Posterior cingulate gyrus (tissue), 11 donors: Measurements from ENCODE around the gene SLC4A3.
A peak's percentile ranks its signal among the peaks of the same experiment; 100 is the strongest.
"Not testable (repeated sequence)": the region's sequence is repeated elsewhere in the genome, so short reads cannot be mapped to it uniquely, and the experiment has no call there.

Experiments
- DNase-seq, 10 donors: peaks; one replicate each; pipeline versions ENCODE4 v3.0.0 to v3.0.0-alpha.2; 2020 to 2021; ENCODE audit warnings: mixed read lengths in 3 of 10
- intact Hi-C: fragments of 100-400 bp; cut with DNase I; formaldehyde crosslinking; loops from one replicate; pipeline ENCODE4 v1.15.1; 2023

The SLC4A3 gene

DNA sequence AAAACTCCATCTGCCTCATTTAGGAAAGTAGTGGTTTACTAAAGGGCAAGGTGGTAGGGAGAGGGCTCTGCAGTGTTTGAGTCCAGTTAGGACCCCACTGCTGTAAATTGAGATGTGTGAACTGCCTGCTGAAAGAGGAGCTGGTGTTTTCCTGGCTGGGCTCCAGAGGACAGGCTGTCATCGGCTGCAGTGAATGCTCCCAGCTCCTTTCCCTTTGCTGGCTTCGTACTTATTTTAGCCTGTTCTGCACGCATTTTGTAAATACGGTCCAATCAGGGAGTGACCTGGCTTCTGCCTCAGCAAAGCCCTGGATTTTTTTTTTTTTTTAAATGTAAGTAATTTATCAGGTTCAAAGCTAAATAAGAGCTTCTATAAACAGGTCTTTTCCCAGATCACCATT lies 37.5 kb downstream of the SLC4A3 start:
- DNase-seq = peak in 1 of 10 donors; percentile 38
- intact Hi-C loops = no loop called here

DNA sequence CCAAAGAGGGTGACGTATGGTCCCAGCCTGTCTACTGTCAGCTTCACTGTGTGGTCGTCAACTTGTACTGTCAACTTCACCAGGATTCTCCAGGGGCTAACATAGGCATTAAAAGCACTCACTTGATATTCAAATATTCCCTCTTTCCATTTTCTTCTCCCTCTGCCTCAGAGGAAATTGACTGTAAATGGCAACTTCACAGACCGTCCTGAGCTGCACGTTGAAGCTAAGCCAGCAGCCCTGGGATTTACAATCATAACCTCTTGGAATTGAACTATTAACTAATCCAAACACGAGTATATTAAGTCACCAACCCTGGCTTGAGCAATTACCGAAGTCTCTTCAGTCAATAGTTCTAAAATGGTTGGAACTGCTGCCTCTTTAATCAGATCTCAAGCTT lies 38.5 kb downstream of the SLC4A3 start:
- intact Hi-C loops = no loop called here
- no peak for DNase-seq

DNA sequence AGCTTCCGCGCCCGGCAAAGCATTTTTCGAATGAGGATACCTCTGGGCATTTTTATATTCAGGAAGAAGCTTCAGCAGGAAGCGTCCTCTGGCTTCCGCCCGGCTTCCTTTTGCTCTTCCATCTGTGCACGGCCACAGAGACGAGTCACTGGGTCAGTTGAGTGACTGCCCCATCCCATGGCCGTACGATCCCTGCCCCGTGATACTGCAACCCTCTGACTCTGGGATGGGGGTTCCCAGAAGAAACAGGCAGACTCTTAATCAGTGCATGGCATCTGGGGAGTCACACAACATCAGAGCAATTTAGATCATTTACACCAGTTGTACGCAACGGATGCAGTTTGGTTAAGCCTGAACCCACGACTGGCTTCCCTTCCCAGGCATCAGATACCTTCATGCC lies 40.9 kb downstream of the SLC4A3 start:
- intact Hi-C loops = no loop called here
- no peak for DNase-seq

DNA sequence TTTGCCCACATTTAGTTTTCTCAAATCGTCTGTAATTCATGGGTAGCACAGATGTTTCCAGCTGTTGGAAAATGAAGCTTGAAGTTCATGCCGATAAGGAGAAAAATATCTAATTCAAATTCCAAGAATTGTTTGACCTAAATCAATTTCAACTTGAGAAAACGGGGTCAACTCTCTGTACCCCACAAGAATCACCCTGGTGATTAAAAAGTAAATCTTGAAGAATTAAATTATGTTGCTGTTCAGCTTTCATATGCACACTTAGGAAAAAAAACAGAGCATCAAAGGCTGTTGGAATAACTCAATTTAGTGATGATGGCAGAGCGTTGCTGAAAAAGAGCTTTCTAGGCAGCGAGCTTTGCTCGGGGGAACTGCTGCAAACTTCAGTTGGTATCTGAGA lies 43.0 kb downstream of the SLC4A3 start:
- no peak for DNase-seq
- intact Hi-C loops = no loop called here

DNA sequence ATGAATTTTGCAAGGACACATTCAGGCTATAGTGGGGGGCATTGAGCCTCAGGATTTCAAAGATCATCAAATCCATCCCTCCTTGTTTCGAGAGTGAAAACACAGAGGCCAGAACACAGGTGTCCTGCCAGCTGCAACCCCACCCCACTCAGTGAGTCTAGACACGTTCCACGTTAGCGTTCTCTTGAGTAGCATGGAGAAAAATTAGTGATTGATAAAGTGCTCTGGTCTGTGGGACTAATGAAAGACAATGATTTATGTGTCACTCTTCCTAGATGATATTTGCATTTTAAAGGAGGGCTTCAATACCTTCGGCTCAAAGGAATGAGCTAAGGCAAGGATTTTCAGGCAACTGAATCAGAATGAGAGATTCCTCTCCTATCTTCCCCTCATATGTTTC lies 43.8 kb downstream of the SLC4A3 start:
- intact Hi-C loops = no loop called here
- DNase-seq = no peak

DNA sequence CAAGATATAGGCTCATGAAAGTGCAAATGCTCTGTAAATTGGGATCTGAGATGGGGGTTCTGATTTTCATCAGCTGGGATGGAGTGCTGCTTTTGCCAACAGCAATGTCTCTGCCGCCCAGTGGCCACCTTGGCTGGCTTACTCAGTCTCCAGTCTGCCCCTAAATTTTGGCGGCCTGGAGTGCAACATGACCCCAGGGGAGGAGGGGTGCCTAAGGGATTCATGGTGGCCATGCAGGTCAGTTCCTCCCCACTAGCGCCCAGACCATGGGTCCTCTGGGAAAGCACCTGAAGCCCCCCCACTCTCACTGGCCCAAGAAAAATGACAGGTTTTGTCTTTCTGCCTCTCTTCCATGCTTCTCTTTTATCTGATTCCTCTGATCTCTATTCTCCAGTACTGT lies 45.0 kb downstream of the SLC4A3 start:
- intact Hi-C loops = no loop called here
- DNase-seq = no peak

DNA sequence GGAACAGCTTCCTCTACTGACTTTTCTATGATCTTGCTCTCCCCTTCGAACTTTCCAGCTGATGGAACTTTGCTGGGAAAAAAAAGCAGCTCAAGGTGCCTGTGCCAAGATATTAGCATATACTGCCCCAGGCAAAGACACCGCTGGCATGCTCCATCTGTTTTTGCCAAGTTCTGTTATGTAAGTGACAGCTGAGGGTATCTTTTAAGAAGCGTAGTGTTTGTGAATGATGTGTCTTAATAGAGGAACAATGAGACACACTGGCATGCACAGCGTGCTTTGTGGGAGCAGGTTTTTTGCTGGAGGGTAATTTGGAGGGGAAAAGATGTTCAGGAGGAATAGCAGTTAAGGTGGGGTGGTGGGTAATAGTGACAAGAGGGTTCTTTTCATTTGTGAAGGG lies 47.8 kb downstream of the SLC4A3 start:
- intact Hi-C loops = no loop called here
- no peak for DNase-seq

DNA sequence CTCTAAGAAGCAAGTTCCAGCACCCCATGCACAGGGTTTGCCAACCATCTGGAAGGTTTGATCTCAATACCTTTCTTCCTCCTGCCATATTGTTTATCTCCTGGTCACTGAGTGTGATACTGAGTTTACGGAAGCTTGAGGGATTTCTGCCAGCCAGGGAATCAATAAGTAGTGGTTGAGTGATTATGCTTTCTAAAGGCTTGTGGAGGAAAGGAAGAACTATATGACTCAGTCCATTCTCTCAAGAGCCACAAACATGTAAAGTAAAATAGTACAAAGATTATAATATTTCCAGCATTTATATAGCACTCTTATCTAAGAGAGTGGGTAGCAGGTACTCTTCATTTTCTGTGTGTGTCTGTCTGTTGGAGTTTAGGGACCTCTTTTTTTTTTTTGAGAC lies 49.2 kb downstream of the SLC4A3 start:
- intact Hi-C loops = no loop called here
- DNase-seq = no peak

DNA sequence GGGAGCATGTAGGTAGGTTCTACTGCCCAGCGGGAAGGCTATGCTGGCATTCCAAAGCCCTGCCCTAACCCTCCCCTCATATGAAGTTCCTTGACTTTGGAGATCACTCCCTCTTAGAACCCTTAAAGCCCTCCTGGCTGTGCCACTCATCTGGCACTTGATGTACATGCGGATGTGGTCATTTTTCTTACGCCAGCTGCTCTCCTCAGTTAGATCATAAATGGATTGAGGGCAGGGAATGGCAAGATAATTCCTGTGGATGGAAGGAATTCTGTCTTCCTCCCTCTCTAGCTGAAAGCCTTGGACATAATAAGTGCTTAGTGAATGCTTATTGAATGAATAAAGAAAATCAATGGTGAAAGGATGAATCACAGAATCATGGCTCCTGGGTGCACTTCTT lies 51.6 kb downstream of the SLC4A3 start:
- intact Hi-C loops = no loop called here
- no peak for DNase-seq

DNA sequence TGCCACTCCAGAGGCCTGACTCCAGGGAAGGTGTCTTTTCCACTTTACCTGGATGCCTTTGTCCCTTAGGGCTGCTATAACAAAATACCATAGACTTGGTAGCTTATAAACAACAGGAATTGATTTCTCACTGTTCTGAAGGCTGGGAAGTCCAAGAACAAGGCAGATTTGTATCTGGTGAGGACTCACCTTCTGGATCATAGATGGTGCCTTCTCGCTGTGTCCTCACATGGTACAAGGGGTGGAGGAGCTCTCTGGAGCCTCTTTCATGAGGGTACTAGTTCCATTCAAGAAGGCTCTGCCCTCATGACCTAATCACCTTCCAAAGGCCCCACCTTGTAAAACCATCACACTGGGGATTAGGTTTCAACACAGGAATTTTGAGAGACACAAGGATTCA lies 52.1 kb downstream of the SLC4A3 start:
- intact Hi-C loops = no loop called here
- DNase-seq = no peak

DNA sequence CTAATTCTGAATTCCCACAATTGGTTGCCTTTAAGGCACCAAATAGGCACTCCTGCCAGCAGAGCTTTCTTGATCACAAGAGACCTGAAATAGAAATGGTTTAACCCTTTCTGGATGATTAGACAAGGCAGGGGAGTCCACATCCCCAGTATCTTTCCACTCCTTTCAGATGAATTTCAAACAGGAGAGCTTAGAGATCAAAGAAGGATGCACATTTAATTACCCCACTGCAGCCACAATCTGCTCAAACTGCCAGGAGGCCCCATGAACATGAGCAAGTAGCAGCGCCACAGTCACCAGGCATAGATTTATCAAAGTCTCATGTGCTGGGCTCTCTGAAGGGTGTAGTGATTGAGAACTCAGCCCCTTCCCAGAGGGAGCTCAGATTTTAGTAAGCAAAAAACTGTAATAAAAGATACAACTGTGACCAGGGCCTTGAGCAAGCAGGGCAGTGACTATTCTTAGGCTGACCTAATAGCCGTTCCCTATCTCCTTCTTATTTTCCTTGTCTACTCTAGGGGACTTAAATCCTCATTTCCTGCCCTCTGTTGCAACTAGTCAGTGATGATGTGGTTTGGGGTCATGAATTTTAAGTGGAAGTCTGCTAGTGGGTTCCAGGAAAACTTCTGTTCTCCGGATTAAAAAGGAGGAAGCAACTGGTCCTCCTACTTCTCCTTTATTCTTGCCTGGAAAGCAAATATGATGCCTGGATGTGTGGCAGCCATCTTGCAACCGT lies 53.7 kb downstream of the SLC4A3 start:
- DNase-seq = no peak
- intact Hi-C loops = no loop called here

DNA sequence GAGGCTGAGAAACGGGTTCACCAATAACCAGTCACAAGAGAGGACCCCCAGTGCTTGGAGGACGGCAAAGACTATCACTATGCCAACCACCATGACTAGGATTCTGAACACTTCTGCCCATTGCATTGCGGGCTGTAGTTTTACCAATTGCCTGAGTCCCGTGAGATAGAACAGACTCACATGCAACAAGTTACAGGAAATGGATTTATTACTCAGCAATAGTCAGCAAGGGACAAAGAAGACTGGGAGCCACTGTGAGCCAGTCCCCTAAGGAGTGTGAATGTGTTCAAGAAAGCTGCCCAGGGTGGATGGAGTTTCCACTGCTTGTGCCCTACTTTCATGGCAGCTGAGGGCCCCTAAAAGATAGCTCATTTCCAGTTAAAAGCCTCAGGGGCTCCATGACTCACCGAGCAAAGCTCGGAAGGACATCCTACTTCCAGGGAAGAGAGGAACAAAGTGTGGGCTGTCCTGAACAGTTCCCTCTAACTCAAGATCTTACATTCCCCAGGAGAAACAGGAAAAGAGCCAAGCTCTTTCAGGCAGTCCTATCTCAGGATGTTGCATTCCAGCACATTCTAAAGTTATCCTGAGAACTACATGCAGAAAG lies 54.4 kb downstream of the SLC4A3 start:
- no peak for DNase-seq
- intact Hi-C loops = no loop called here

DNA sequence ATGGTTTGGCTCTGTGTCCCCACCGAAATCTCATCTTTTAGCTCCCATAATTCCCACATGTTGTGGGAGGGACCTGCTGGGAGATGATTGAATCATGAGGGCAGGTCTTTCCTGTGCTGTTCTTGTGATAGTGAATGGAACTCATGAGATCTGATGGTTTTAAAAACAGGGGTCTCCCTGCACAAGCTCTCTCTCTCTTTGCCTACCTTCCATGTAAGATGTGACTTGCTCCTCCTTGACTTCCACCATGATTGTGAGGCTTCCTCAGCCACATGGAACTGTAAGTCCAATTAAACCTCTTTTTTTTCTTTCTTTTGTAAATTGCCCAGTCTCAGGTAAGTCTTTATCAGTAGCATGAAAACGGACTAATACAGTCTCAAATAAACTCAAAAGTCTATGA lies 56.0 kb downstream of the SLC4A3 start:
- intact Hi-C loops, DNase-seq: not testable (repeated sequence)

DNA sequence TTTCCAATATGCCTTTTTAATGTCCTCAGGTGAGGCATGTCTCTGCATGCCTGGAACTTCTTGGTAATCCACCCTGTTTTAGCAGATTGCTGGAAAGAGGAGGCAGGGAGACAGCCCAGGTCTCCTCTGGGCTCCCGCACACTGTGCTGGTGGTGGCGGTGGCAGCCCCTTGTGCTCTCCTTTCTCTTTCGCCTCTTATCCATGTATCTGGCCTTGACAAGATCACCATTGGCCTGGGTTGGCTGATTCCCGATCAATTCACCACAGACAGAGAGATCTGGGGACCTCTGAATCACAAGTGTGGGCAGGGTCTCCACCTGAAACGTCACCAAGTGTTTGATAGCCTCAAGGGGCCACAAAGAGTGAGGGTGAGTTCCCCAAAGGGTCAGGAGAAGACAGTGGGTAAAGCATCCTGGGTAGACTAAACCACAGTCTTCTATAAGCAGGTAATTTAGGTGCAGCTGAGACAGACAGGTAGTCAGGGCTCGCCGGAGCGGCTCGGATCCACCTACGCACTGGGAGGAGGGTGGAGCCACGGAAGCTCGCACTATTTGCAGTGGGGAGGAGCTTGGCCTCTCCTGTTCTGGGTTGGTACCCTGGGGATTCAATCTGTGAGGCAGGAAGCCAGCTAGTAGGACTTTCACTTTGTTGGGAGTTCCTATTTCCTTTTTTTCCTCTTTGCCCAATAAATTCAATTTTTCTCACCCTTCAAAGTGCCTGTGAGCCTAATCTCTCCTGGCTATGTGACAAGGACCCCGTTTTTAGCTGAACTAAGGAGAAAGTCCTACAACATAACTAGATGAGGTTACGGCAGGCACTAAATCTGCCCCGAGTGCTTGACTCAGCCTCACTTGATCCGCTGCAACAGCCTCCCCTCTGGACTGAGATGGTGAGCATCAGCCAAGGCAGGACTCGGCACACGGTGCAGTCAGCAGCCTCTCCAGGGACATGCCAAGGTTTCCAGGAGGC lies 57.6 kb downstream of the SLC4A3 start:
- intact Hi-C loops = loop anchor here (5.0 kb wide), 1 partner anchor 143 kb away; the partner anchor contains the start of genes CHPF and TMEM198
- peak in 1 of 10 donors; percentile 85 for DNase-seq

DNA sequence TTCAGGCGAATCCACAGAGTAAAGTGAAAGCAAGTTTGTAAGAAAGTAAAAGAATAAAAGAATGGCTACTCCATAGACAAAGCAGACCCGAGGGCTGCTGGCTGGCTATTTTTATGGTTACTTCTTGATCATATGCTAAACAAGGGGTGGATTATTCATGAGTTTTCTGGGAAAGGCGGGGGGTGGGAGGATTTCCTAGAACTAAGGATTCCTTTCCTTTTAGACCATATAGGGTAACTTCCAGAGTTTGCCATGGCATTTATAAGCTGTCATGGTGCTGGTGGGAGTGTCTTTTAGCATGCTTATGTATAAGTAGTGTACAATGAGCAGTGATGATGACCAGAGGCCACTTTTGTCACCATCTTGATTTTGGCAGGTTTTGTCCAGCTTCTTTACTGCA lies 59.8 kb downstream of the SLC4A3 start:
- no peak for DNase-seq
- intact Hi-C loops = loop anchor here (5.0 kb wide), 1 partner anchor 145 kb away; the partner anchor contains the start of genes CHPF and TMEM198

DNA sequence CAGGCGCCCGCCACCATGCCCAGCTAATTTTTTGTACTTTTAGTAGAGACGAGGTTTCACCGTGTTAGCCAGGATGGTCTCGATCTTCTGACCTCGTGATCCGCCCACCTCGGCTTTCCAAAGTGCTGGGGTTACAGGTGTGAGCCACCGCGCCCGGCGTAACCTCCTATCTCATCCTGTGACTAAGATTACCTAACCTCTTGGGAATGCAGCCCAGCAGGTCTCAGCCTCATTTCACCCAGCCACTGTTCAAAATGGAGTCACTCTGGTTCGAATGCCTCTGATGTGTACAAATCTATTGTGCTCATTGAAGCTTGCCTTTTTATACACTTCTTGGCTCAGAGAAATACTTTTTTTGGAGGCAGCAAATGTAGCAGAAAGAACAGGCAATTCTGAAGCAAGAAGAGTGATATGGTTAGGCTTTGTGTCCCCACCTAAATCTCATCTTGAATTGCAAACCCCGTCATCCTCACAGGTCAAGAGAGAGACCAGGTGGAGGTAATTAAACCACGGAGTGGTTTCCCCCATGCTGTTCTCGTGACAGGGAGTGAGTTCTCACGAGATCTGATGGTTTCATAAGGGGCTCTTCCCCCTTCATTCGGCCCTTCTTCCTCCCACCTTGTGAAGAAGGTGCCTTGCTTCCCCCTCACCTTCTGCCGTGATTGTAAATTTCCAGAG lies 60.6 kb downstream of the SLC4A3 start:
- intact Hi-C loops = loop anchor here (5.0 kb wide), 1 partner anchor 146 kb away; the partner anchor contains the start of genes CHPF and TMEM198

DNA sequence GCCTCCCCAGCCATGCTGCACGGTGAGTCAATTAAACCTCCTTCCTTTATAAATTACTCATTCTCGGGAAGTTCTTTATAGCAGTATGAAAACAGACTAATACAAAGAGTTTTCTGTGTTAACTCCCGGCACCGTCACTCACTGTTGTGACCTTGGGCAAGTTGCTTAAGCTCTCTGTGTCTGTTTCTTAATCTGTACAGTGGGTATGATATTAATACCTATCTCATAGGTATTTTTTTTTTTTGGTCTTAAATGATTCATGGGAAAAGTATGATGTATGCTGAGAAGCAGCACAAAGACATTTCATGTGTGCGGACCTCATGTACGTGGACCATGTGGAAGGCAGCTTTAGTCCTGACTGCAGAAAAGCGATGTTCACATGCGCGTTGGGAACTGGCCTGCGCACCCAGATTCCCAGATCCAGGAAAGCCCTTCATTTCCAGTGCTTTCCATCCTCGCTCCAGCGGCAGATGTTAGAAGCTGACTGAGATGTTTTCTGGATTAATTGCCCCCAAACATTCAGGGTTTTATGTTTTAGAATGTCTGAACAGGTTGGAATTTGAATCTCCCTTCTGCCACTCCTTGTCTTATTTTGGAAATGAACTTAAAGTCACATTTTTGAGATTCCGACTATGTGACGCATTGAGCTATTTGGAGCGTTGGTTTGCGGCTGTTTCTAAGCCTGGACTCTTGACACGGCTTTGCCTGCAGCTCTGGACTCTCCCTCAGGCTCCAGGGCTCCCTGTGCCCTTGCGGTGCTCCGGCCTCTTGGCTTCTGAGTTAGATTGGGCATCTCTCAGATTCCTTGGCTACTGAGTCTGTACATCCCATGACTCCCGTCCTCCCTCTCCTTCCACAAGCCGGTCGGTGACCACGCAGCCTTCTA lies 61.4 kb downstream of the SLC4A3 start:
- no peak for DNase-seq
- intact Hi-C loops = loop anchor here (5.0 kb wide), 1 partner anchor 147 kb away; the partner anchor contains the start of genes CHPF and TMEM198

More for the DNA sequence above, 60.6 kb downstream of the SLC4A3 start:
- DNase-seq = no peak

DNA sequence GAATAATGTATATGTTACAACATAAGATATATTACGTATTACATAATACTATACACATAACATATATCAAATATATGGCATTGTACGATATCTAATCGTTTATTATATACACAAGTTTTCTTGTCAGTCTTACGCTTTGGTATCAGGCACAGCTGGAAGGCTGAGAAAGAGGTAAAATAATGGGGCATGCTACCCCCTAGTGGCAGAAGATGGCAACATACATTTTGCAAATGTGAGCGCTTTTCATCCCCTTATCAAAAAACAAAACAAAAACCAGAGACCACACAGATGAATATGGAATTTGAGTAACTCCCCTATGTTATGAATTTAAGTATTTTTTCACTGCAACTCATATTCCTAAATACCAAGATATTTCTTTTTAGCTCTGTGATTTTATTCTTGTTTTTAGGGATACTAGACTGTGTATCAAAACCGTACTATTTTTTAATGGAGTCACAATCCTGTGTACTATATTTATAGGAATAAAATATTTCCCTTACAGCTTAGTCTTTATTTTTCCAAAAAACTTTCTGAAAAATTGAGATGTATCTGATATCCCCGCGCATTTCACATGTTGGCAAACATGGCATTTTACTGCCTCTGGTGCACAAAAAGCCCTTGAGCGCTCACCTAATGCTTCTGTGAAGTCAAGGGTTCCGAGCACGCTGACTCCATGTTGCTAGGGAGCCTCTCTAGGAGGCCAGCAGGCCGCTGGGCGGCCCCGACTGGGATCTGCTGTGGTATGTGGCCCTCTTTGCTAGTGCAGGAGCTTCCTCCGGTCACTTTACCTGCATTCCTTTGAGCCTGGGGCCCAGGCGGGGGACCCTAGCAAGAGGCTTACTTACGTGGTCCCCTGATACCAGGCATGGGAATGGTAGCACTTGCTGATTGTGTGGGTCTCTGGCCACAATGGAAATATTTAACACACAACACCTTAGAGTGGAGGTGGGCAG lies 62.5 kb downstream of the SLC4A3 start:
- DNase-seq = peak in 5 of 10 donors; percentile 23 to 78 (median 35)
- intact Hi-C loops = loop anchor here (5.0 kb wide), 1 partner anchor 148 kb away; the partner anchor contains the start of genes CHPF and TMEM198
